HEK293 (cell line): ENCODE data around the gene PTPRN2.

Source experiments
- CTCF ChIA-PET: fragments of 350-600 bp; formaldehyde crosslinking; extraction: SDS; loops from one replicate; lab custom pipeline; 2021; ENCODE audit warnings: antibody characterized with exemption; lab: Yijun Ruan, JAX
- POLR2A ChIA-PET: fragments of 300-600 bp; formaldehyde crosslinking; extraction: SDS; loops from one replicate; lab custom pipeline; 2020; ENCODE audit warnings: antibody characterized with exemption, inconsistent platforms; lab: Yijun Ruan, JAX
- H3K27ac ChIP-seq: fragments of 200-500 bp; sonication (Bioruptor generic); 2 replicates; pipeline ENCODE4 v1.5.1; 2014; ENCODE audit warnings: low read depth, low read length, control low read depth, inconsistent platforms; ENCODE audit errors: extremely low read depth
- H3K36me3 ChIP-seq, 2 experiments: fragments of 200-500 bp in 1 of 2; sonication (Bioruptor generic) in 1 of 2; 1 replicate in 1 of 2; 2 replicates in 1 of 2; pipeline ENCODE4 v1.5.1; 2014 to 2017; ENCODE audit warnings: inconsistent platforms in 2 of 2, low read length in 2 of 2; ENCODE audit not compliant: control insufficient read depth in 2 of 2, insufficient read depth in 1 of 2
- H3K4me1 ChIP-seq: fragments of 200-500 bp; sonication (Bioruptor generic); 2 replicates; pipeline ENCODE4 v1.5.1; 2014; ENCODE audit warnings: mild to moderate bottlenecking, low read length, inconsistent platforms; ENCODE audit not compliant: control insufficient read depth, insufficient read depth
- H3K4me3 ChIP-seq: 2 replicates; pipeline ENCODE4 v1.5.1; 2011; ENCODE audit warnings: low read depth, mild to moderate bottlenecking, control low read depth, low read length, moderate library complexity
- H3K9me3 ChIP-seq: fragments of 200-500 bp; sonication (Bioruptor generic); 2 replicates; pipeline ENCODE4 v1.5.1; 2014; ENCODE audit warnings: low read depth, low read length, inconsistent platforms; ENCODE audit not compliant: control insufficient read depth, insufficient read depth
- BCL11B ChIP-seq: fragments of 450-650 bp; formaldehyde crosslinking; IDR thresholded peaks from 2 replicates; pipeline ENCODE4 v1.5.1; 2016; ENCODE audit warnings: low read depth, missing biosample characterization, missing genetic modification characterization
- INSM2 ChIP-seq: fragments of 450-650 bp; formaldehyde crosslinking; IDR thresholded peaks from 2 replicates; pipeline ENCODE4 v1.5.1; 2016; ENCODE audit warnings: missing biosample characterization, missing genetic modification characterization
- PATZ1 ChIP-seq: fragments of 450-650 bp; formaldehyde crosslinking; IDR thresholded peaks from 2 replicates; pipeline ENCODE4 v1.5.1; 2016; ENCODE audit warnings: missing biosample characterization, missing genetic modification characterization
- SP2 ChIP-seq: fragments of 450-650 bp; formaldehyde crosslinking; IDR thresholded peaks from 2 replicates; pipeline ENCODE4 v1.5.1; 2016; ENCODE audit warnings: missing biosample characterization, missing genetic modification characterization
- ZBTB1 ChIP-seq: fragments of 450-650 bp; formaldehyde crosslinking; IDR thresholded peaks from 2 replicates; pipeline ENCODE4 v1.5.1; 2016; ENCODE audit warnings: missing biosample characterization, missing genetic modification characterization
- ZEB2 ChIP-seq: fragments of 450-650 bp; formaldehyde crosslinking; IDR thresholded peaks from 2 replicates; pipeline ENCODE4 v1.5.1; 2016; ENCODE audit warnings: missing biosample characterization, missing genetic modification characterization
- ZFP37 ChIP-seq: fragments of 450-650 bp; formaldehyde crosslinking; IDR thresholded peaks from 2 replicates; pipeline ENCODE4 v1.5.1; 2016; ENCODE audit warnings: missing biosample characterization, missing genetic modification characterization
- ZNF121 ChIP-seq: fragments of 450-650 bp; formaldehyde crosslinking; IDR thresholded peaks from 2 replicates; pipeline ENCODE4 v1.5.1; 2016; ENCODE audit warnings: missing biosample characterization, missing genetic modification characterization
- ZNF266 ChIP-seq: fragments of 450-650 bp; formaldehyde crosslinking; IDR thresholded peaks from 2 replicates; pipeline ENCODE4 v1.5.1; 2016; ENCODE audit warnings: missing biosample characterization, missing genetic modification characterization, low read depth
- ZNF292 ChIP-seq: fragments of 450-650 bp; formaldehyde crosslinking; IDR thresholded peaks from 2 replicates; pipeline ENCODE4 v1.5.1; 2016; ENCODE audit warnings: low read depth, missing biosample characterization, missing genetic modification characterization, borderline replicate concordance
- ZNF302 ChIP-seq: fragments of 450-650 bp; formaldehyde crosslinking; IDR thresholded peaks from 2 replicates; pipeline ENCODE4 v1.5.1; 2016; ENCODE audit warnings: missing biosample characterization, missing genetic modification characterization, low read depth
- ZNF350 ChIP-seq: fragments of 450-650 bp; formaldehyde crosslinking; IDR thresholded peaks from 2 replicates; pipeline ENCODE4 v1.5.0; 2017; ENCODE audit warnings: missing biosample characterization, mild to moderate bottlenecking, missing genetic modification characterization
- ZNF366 ChIP-seq: fragments of 450-650 bp; formaldehyde crosslinking; conservative IDR thresholded peaks from 2 replicates; pipeline ENCODE4 v1.5.1; 2016; ENCODE audit warnings: missing biosample characterization, missing genetic modification characterization
- ZNF391 ChIP-seq: fragments of 450-650 bp; formaldehyde crosslinking; IDR thresholded peaks from 2 replicates; pipeline ENCODE4 v1.5.1; 2016; ENCODE audit warnings: low read depth, missing biosample characterization, missing genetic modification characterization, borderline replicate concordance
- ZNF433 ChIP-seq: fragments of 450-650 bp; formaldehyde crosslinking; IDR thresholded peaks from 2 replicates; pipeline ENCODE4 v1.5.1; 2016; ENCODE audit warnings: missing biosample characterization, missing genetic modification characterization, low read depth
- ZNF449 ChIP-seq: fragments of 450-650 bp; formaldehyde crosslinking; IDR thresholded peaks from 2 replicates; pipeline ENCODE4 v1.5.1; 2017; ENCODE audit warnings: missing biosample characterization, mild to moderate bottlenecking, missing genetic modification characterization, moderate library complexity
- ZNF558 ChIP-seq: fragments of 450-650 bp; formaldehyde crosslinking; IDR thresholded peaks from 2 replicates; pipeline ENCODE4 v1.5.1; 2016; ENCODE audit warnings: missing biosample characterization, missing genetic modification characterization

PTPRN2 gene

GRCh38 chr7:157737151-157738065, 850.2 kb downstream of the PTPRN2 start:
- ChIA-PET CTCF (interaction anchor here (0.7 kb wide), 1 partner anchor 13 kb away, joined by 4 read pairs; no protein-coding TSS in a partner anchor), POLR2A (no interaction called here)
- Histone ChIP-seq H3K27ac (no peak overlapping the region), H3K4me3 (no peak overlapping the region), H3K36me3 (no peaks in the 10 kb centered on the region), H3K4me1 (no peaks in the 10 kb centered on the region), H3K9me3 (no peaks in the 10 kb centered on the region)
- TF ChIP-seq ZNF366 (tag by site-specific recombination): no peak
- TF ChIP-seq ZEB2 (tag by site-specific recombination): no peak
- TF ChIP-seq ZNF391 (tag by site-specific recombination): no peak

GRCh38 chr7:157736341-157736740, 851.3 kb downstream of the PTPRN2 start:
- no peak overlapping the region for H3K4me3 ChIP-seq
- ChIA-PET POLR2A (no interaction called here), CTCF (interaction anchor here (0.7 kb wide), 1 partner anchor 618 kb away, joined by 3 read pairs; no protein-coding TSS in a partner anchor)
- no peaks in the 10 kb centered on the region for H3K36me3 ChIP-seq
- H3K4me1 ChIP-seq: no peaks in the 10 kb centered on the region
- no peaks in the 10 kb centered on the region for H3K9me3 ChIP-seq
- H3K27ac ChIP-seq: no peak overlapping the region
- TF ChIP-seq ZEB2 (tag by site-specific recombination) (no peak), BCL11B (tag by site-specific recombination) (no peak), ZNF292 (tag by site-specific recombination) (no peak), ZNF302 (tag by site-specific recombination) (no peak), INSM2 (tag by site-specific recombination) (no peak), ZNF266 (tag by site-specific recombination) (no peak), ZFP37 (tag by site-specific recombination) (no peak), ZNF433 (no peak), SP2 (tag by site-specific recombination) (no peak), ZNF449 (tag by site-specific recombination) (no peak), ZNF121 (tag by site-specific recombination) (no peak), ZNF350 (tag by site-specific recombination) (no peak), ZBTB1 (tag by site-specific recombination) (no peak), PATZ1 (no peak), ZNF558 (tag by site-specific recombination) (no peak)
